Adrenal gland (tissue), 12 donors: Measurements from ENCODE around the gene CDKAL1. TPM values are rescaled to one million over a fixed set of nuclear protein-coding genes. Genes with fewer than 3 reads are reported as not detected.

Experiments
- DNase-seq, 7 donors: peaks; one replicate each; pipeline ENCODE4 v3.0.0-alpha.2; 2019 to 2020
- H3K27ac ChIP-seq, 5 donors: fragments of 200-600 bp; sonication (generic) in 4 of 5; 1 replicate in 3 of 5; 2 replicates in 2 of 5; pipeline versions ENCODE4 v1.5.1 to v1.8.0; 2016 to 2020; ENCODE audit warnings: mild to moderate bottlenecking in 1 of 5
- H3K27me3 ChIP-seq: fragments of 200-600 bp; 2 replicates; pipeline ENCODE4 v1.8.0; 2021
- H3K36me3 ChIP-seq, 2 donors: fragments of 200-600 bp; replicated peaks in 1 of 2; 1 replicate in 1 of 2; 2 replicates in 1 of 2; pipeline versions ENCODE4 v1.5.1 to v1.8.0; 2018 to 2022
- H3K4me1 ChIP-seq, 2 donors: fragments of 200-600 bp; replicated peaks in 1 of 2; 1 replicate in 1 of 2; 2 replicates in 1 of 2; pipeline versions ENCODE4 v1.5.1 to v1.8.0; 2018 to 2021
- H3K4me3 ChIP-seq, 4 donors: fragments of 200-600 bp; sonication (generic) in 3 of 4; one replicate each; pipeline ENCODE4 v1.5.1; 2016 to 2018
- H3K9me3 ChIP-seq, 3 donors: fragments of 200-600 bp; sonication (generic) in 1 of 3; replicated peaks in 1 of 3; 1 replicate in 2 of 3; 2 replicates in 1 of 3; pipeline versions ENCODE4 v1.5.1 to v1.8.0; 2016 to 2021
- CTCF ChIP-seq, 6 experiments: fragments of 450-650 bp in 4 of 6; fragments of 200-600 bp in 2 of 6; sonication (generic) in 1 of 6; IDR thresholded peaks; 1 replicate in 5 of 6; 2 replicates in 1 of 6; pipeline versions ENCODE4 v1.5.1 to v1.8.0; 2016 to 2021; ENCODE audit warnings: antibody characterized with exemption in 6 of 6, mild to moderate bottlenecking in 2 of 6, moderate library complexity in 1 of 6
- POLR2A ChIP-seq, 2 donors: fragments of 450-650 bp; IDR thresholded peaks; one replicate each; pipeline ENCODE4 v1.6.1; 2017; ENCODE audit warnings: antibody characterized with exemption in 2 of 2, mild to moderate bottlenecking in 2 of 2, moderate library complexity in 1 of 2
- WGBS, 4 donors: extraction: QIAGEN DNeasy Blood & Tissue Kit in 2 of 4; methylation state at CpG; one replicate each; pipeline versions ENCODE4 v1.1.5 to v1.1.7; 2013 to 2017; 5-methylcytosine and 5-hydroxymethylcytosine counted together
- intact Hi-C, 2 donors: fragments of 100-400 bp; cut with DNase I; formaldehyde crosslinking; loops; one replicate each; pipeline versions ENCODE4 v1.14.1 to v1.15.0; 2022 to 2023
- polyA plus RNA-seq, 3 donors: library from polyadenylated mRNA; stranded (reverse); fragments of 200-250 nt in 2 of 3; fragments of 350-450 nt in 1 of 3; fragmentation: Illumina TruSeq in 1 of 3; extraction: RNeasy Lipid Tissue Mini Kit (QIAGEN cat#74804) in 1 of 3; gene quantifications; one replicate each; pipeline ENCODE4 v1.2.3, GENCODE V29; 2013 to 2014
- total RNA-seq, 9 donors: library from RNA; depleted of rRNA in 4 of 9; stranded (reverse); fragments of >200 nt in 4 of 9; fragments of 120-200 nt in 1 of 9; fragmentation: NEBNext Ultra II Directional in 1 of 9; extraction: Animal tissue kit (Norgen Biotek cat#: 25700) in 1 of 9; gene quantifications; one replicate each; pipeline versions ENCODE4 v1.1.0 to v1.2.4, GENCODE V29; 2013 to 2023
- donor health status: healthy with polysubstance abuse.
- donor health status: Bipolar disorder and iron deficiency.
- donor health status: DM: yes; HTN: yes; CAD: no.
- donor health status: DM: no; HTN: no; CAD: no.
- donor health status: DM: no; HTN: no; CAD: no.
- donor health status: DM: yes; HTN: yes; CAD: no.

The CDKAL1 gene
- total and polyA plus RNA-seq, 12 donors, result 3.9 to 21.1 (median 10.6) TPM

- TF ChIP-seq CTCF (IDR thresholded peaks at IDR 0.05) (no peak), POLR2A (IDR thresholded peaks at IDR 0.05) (no peak)
- H3K27me3 ChIP-seq, result no peaks in the 10 kb centered on the region
- intact Hi-C loops, result no loop called here
- H3K4me3 ChIP-seq, result no peak overlapping the region
- H3K9me3 ChIP-seq, result no peaks in the 10 kb centered on the region
- H3K4me1 ChIP-seq, result peaks cover 8 to 20% of the 10 kb centered on the region in 2 donors
- WGBS, 4 donors, result 67 to 81% (median 76%) methylated on average over 3 of the region's 3 CpGs
- DNase-seq, result no peak
- no peak overlapping the region for H3K27ac ChIP-seq
- no peaks in the 10 kb centered on the region for H3K36me3 ChIP-seq
These were observed 34.8 kb downstream of the CDKAL1 start for GRCh38 chr6:20569000-20569610.

- no peak for DNase-seq
- H3K9me3 ChIP-seq, result no peaks in the 10 kb centered on the region
These were observed 37.0 kb downstream of the CDKAL1 start for GRCh38 chr6:20571261-20571660.

GRCh38 chr6:20572288-20572687 lies 38.0 kb downstream of the CDKAL1 start:
- Histone ChIP-seq H3K4me1 (peaks cover 8 to 33% of the 10 kb centered on the region in 2 donors), H3K9me3 (no peaks in the 10 kb centered on the region), H3K27ac (no peak overlapping the region), H3K36me3 (no peaks in the 10 kb centered on the region), H3K4me3 (no peak overlapping the region), H3K27me3 (no peaks in the 10 kb centered on the region)
- DNase-seq, result no peak
- 55 to 70% (median 59%) methylated on average over 2 of the region's 2 CpGs for WGBS, 4 donors
- TF ChIP-seq CTCF (IDR thresholded peaks at IDR 0.05) (no peak), POLR2A (IDR thresholded peaks at IDR 0.05) (no peak)
- intact Hi-C loops, result no loop called here

More at GRCh38 chr6:20571261-20571660, 37.0 kb downstream of the CDKAL1 start:
- Histone ChIP-seq H3K36me3 (no peaks in the 10 kb centered on the region), H3K4me3 (no peak overlapping the region), H3K27me3 (no peaks in the 10 kb centered on the region), H3K27ac (no peak overlapping the region), H3K4me1 (peaks cover 8 to 33% of the 10 kb centered on the region in 2 donors)
- intact Hi-C loops, result no loop called here
- no peak for TF ChIP-seq CTCF (IDR thresholded peaks at IDR 0.05)
- TF ChIP-seq POLR2A (IDR thresholded peaks at IDR 0.05), result no peak

GRCh38 chr6:20572940-20573339 lies 38.7 kb downstream of the CDKAL1 start:
- no peaks in the 10 kb centered on the region for H3K9me3 ChIP-seq
- no peaks in the 10 kb centered on the region for H3K36me3 ChIP-seq
- H3K27ac ChIP-seq, result no peak overlapping the region
- WGBS, 4 donors, result 71 to 86% (median 82%) methylated on average over 1 of the region's 1 CpG
- H3K27me3 ChIP-seq, result no peaks in the 10 kb centered on the region
- intact Hi-C loops, result no loop called here
- H3K4me1 ChIP-seq, result peaks cover 8 to 33% of the 10 kb centered on the region in 2 donors
- DNase-seq, result peak in 2 of 7 donors; percentile 12 to 30
- H3K4me3 ChIP-seq, result no peak overlapping the region
- no peak for TF ChIP-seq CTCF (IDR thresholded peaks at IDR 0.05)
- no peak for TF ChIP-seq POLR2A (IDR thresholded peaks at IDR 0.05)
